ENCODE measurements around the gene ITPRID1.

ITPRID1 gene

DNA sequence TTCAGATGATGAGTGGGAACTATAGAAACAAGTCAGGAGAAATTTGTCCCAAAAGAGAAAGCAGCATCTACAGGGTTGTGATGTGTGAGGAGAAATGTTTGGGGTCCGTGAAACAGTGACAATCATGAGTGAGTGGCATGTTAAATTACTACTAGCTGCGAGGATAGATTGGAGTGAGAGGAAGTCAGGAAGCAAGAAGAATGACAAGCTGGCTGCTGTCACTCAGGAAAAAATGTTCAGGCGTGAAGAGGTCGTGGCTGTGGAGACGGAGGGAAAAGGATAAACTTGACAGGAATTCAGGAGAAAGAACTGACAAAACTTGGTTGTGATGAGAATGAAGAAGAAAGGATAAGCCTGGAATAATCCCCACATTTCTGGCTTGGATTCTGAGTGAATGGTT is 5.1 kb upstream of the ITPRID1 start:
- TF ChIP-seq, protein P1, sequence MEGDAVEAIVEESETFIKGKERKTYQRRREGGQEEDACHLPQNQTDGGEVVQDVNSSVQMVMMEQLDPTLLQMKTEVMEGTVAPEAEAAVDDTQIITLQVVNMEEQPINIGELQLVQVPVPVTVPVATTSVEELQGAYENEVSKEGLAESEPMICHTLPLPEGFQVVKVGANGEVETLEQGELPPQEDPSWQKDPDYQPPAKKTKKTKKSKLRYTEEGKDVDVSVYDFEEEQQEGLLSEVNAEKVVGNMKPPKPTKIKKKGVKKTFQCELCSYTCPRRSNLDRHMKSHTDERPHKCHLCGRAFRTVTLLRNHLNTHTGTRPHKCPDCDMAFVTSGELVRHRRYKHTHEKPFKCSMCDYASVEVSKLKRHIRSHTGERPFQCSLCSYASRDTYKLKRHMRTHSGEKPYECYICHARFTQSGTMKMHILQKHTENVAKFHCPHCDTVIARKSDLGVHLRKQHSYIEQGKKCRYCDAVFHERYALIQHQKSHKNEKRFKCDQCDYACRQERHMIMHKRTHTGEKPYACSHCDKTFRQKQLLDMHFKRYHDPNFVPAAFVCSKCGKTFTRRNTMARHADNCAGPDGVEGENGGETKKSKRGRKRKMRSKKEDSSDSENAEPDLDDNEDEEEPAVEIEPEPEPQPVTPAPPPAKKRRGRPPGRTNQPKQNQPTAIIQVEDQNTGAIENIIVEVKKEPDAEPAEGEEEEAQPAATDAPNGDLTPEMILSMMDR (IDR thresholded peaks at IDR 0.05; ENCODE audit: low read depth, low read length, missing control alignments) = no peak
- no peak for DNase-seq (ENCODE audit: low read depth)
- no peak overlapping the region for H3K4me3 ChIP-seq (ENCODE audit: low read depth, low read length)

- H3K4me3 ChIP-seq (ENCODE audit: low read depth, low read length) = no peak overlapping the region
- DNase-seq (ENCODE audit: low read depth) = no peak
- TF ChIP-seq, protein P1 (IDR thresholded peaks at IDR 0.05; ENCODE audit: low read depth, low read length, missing control alignments) = no peak
Observed at GRCh38 chr7:31512166-31512565, 1.7 kb upstream of the ITPRID1 start.

- TF ChIP-seq, protein P1 (IDR thresholded peaks at IDR 0.05; ENCODE audit: low read depth, low read length, missing control alignments) = no peak
- DNase-seq (ENCODE audit: low read depth) = no peak
- no peak overlapping the region for H3K4me3 ChIP-seq (ENCODE audit: low read depth, low read length)
Observed at GRCh38 chr7:31516680-31517502, 3.0 kb downstream of the ITPRID1 start.

DNA sequence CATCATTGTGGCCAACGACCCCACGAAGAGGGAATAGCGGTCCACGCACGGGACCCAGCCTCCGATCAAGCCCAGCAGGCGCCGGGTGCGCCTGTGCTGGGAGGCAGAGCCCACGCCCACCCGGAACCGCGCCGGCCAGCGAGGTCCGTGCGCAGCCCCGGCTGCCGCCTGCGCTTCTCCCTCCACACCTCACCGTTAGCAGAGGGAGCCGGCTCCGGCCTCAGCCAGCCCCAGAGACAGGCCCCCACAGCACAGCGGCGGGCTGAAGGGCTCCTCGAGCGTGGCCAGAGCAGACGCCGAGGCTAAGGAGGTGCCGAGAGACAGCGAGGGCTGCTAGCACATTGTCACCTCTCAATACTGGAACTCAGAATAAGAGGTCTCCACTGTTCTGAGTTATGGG is 3.6 kb downstream of the ITPRID1 start:
- no peak for DNase-seq (ENCODE audit: low read depth)
- H3K4me3 ChIP-seq (ENCODE audit: low read depth, low read length) = no peak overlapping the region
- TF ChIP-seq, protein P1 (IDR thresholded peaks at IDR 0.05; ENCODE audit: low read depth, low read length, missing control alignments) = no peak

- no peak overlapping the region for H3K4me3 ChIP-seq (ENCODE audit: low read depth, low read length)
- no peak for DNase-seq (ENCODE audit: low read depth)
- TF ChIP-seq, protein P1 (IDR thresholded peaks at IDR 0.05; ENCODE audit: low read depth, low read length, missing control alignments) = no peak
Observed at GRCh38 chr7:31518766-31519165, 4.9 kb downstream of the ITPRID1 start.

DNA sequence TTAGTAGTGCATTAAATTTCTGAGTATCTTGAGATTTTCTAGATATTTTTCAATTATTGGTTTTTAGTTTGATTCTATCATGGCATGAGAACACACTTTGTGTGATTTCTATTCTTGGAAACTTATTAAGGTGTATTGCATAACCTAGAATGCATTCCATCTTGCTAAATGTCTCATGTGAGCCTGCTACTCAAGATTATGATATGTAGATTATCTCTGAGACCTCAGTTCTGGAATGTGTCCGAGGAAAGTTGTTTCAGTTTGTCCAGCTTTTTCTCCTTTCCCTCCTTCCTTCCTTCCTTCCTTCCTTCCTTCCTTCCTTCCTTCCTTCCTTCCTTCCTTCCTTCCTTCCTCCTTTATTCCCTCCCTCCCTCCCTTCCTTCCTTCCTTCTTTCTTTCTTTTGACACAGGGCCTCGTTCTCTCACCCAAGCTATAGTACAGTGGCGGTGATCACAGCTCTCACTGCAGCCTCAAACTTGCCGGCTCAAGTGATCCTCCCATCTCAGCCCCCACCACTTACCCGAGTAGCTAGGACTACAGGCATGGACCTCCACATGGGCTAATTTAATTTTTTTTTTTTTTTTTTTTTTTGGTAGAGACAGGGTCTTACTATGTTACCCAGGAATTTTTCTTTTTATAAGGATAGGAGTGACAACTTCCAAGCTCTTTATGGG is 7.6 kb downstream of the ITPRID1 start:
- H3K4me3 ChIP-seq (ENCODE audit: low read depth, low read length) = no peak overlapping the region
- DNase-seq (ENCODE audit: low read depth) = no peak
- TF ChIP-seq, protein P1 (IDR thresholded peaks at IDR 0.05; ENCODE audit: low read depth, low read length, missing control alignments) = no peak
